HG03135 (cell line): ENCODE measurements around the gene CERT1.

Experiments used
- ATAC-seq: cut with Tn5 transposase; IDR thresholded peaks from one replicate; pipeline ENCODE4 v1.9.1; 2021; ENCODE audit warnings: mild to moderate bottlenecking, moderate library complexity; ENCODE audit not compliant: unreplicated experiment

The CERT1 gene

GRCh38 chr5:75473463-75473862, 38.0 kb downstream of the CERT1 start:
- ATAC-seq = no peak

- no peak for ATAC-seq
Measured at GRCh38 chr5:75472973-75473372, 38.5 kb downstream of the CERT1 start.

- no peak for ATAC-seq
Measured at GRCh38 chr5:75471193-75471592, 40.2 kb downstream of the CERT1 start.

- ATAC-seq = no peak
Measured at GRCh38 chr5:75469017-75469416, 42.4 kb downstream of the CERT1 start.

- ATAC-seq = no peak
Measured at GRCh38 chr5:75468593-75468992, 42.8 kb downstream of the CERT1 start.

GRCh38 chr5:75466006-75466716, 45.3 kb downstream of the CERT1 start:
- ATAC-seq = no peak

- ATAC-seq = no peak
Measured at GRCh38 chr5:75465480-75465879, 45.9 kb downstream of the CERT1 start.

- no peak for ATAC-seq
Measured at GRCh38 chr5:75463726-75464125, 47.7 kb downstream of the CERT1 start.

GRCh38 chr5:75461679-75462078, 49.8 kb downstream of the CERT1 start:
- no peak for ATAC-seq

GRCh38 chr5:75460942-75461610, 50.4 kb downstream of the CERT1 start:
- ATAC-seq = peak; percentile 80

- ATAC-seq = peak; percentile 11
Measured at GRCh38 chr5:75460532-75460931, 50.9 kb downstream of the CERT1 start.

- no peak for ATAC-seq
Measured at GRCh38 chr5:75457691-75458090, 53.7 kb downstream of the CERT1 start.

GRCh38 chr5:75457161-75457560, 54.3 kb downstream of the CERT1 start:
- no peak for ATAC-seq

GRCh38 chr5:75450069-75450468, 61.4 kb downstream of the CERT1 start:
- no peak for ATAC-seq

- no peak for ATAC-seq
Measured at GRCh38 chr5:75446068-75446467, 65.4 kb downstream of the CERT1 start.

- no peak for ATAC-seq
Measured at GRCh38 chr5:75441560-75441959, 69.9 kb downstream of the CERT1 start.

- no peak for ATAC-seq
Measured at GRCh38 chr5:75439276-75439675, 72.2 kb downstream of the CERT1 start.

GRCh38 chr5:75438722-75439121, 72.7 kb downstream of the CERT1 start:
- ATAC-seq = no peak

- no peak for ATAC-seq
Measured at GRCh38 chr5:75435096-75435495, 76.3 kb downstream of the CERT1 start.

- ATAC-seq = no peak
Measured at GRCh38 chr5:75433814-75434506, 77.5 kb downstream of the CERT1 start.

GRCh38 chr5:75414241-75414640, 97.2 kb downstream of the CERT1 start:
- ATAC-seq = no peak
